Nephron (organoid): ENCODE measurements around the gene CCDC86.

ENCODE experiments used
- H3K27ac Mint-ChIP-seq, 3 experiments: 2 replicates each; pipeline ENCODE4 v1.8.0; 2020; ENCODE audit warnings: mixed read lengths in 3 of 3, mild to moderate bottlenecking in 2 of 3, moderate library complexity in 1 of 3
- H3K27me3 Mint-ChIP-seq: 2 replicates; pipeline ENCODE4 v1.8.0; 2021; ENCODE audit warnings: low read depth, mild to moderate bottlenecking, moderate library complexity, mixed read lengths
- H3K36me3 Mint-ChIP-seq: 2 replicates; pipeline ENCODE4 v1.8.0; 2020; ENCODE audit warnings: low read depth, mixed read lengths
- H3K4me1 Mint-ChIP-seq: 2 replicates; pipeline ENCODE4 v1.8.0; 2020; ENCODE audit warnings: mixed read lengths
- H3K4me3 Mint-ChIP-seq, 3 experiments: 2 replicates each; pipeline ENCODE4 v1.8.0; 2020; ENCODE audit warnings: mild to moderate bottlenecking in 3 of 3, mixed read lengths in 3 of 3, moderate library complexity in 2 of 3
- H3K9me3 Mint-ChIP-seq: 2 replicates; pipeline ENCODE4 v1.8.0; 2020; ENCODE audit warnings: mixed read lengths
- CTCF ChIP-seq, 3 experiments: fragments of 200-600 bp; sonication (generic); IDR thresholded peaks; one replicate each; pipeline ENCODE4 v1.5.0; 2021; ENCODE audit warnings: antibody characterized with exemption in 3 of 3; ENCODE audit not compliant: unreplicated experiment in 3 of 3

Gene CCDC86

DNA sequence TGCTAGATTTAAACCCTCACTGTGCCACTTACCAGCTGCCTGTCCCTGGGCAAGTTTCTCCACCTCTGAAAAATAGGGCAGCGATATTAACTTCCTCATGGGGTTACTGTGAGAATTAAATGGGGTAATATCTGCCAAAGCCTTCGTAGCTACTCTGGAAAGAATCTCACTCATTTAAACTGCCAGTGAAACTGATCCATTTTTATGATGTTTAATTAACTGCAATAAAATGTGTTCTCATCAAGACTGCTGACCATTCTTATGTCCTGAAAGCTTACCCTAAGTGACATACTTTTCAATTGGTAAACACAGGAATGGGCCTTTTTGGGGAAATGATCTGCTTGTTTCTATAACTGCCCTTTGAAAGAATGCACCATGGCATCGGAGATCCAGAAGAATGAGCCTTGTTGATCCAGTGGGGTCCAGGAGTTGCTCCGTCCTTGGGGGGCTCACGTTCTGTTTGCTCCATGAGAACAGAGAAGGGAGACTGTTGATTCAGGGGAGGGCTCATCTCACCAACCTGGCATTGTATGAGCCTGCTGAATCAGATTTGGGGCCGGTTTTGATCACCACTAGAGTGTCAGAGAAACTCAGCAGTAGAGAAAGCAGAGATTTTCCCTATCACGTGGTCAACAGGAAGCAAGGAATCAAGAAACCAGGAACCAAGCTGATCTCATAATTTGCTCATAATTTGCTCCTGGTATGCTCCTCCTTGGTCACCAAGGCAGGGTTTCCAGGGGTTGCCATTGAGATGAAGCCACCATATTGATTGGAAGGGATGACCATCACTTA is 7.0 kb upstream of the CCDC86 start:
- Mint-ChIP-seq H3K4me3 (no peak overlapping the region), H3K4me1 (peaks cover 6% of the 10 kb centered on the region), H3K27me3 (peaks cover 4% of the 10 kb centered on the region), H3K27ac (no peak overlapping the region), H3K36me3 (no peaks in the 10 kb centered on the region), H3K9me3 (no peaks in the 10 kb centered on the region)
- no peak for TF ChIP-seq CTCF (IDR thresholded peaks at IDR 0.05; ENCODE audit: unreplicated experiment in 3 of 3)

DNA sequence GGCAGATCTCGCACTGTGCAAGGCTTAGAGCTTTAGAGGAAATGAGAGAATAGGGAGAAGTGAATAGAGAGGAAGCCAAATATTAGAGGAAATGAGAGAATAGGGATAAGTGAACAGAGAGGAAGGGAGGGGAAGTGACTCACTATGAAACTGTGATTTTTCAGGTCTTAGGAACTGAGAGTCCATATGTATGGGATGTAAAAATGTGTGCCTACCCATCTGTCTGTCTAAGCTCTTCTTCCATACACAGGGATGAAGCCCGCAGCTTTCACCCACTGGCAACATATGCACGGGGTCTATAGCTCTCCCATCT is 6.4 kb upstream of the CCDC86 start:
- Mint-ChIP-seq H3K27ac (no peak overlapping the region), H3K36me3 (no peaks in the 10 kb centered on the region), H3K27me3 (peaks cover 4% of the 10 kb centered on the region), H3K9me3 (no peaks in the 10 kb centered on the region), H3K4me1 (peaks cover 9% of the 10 kb centered on the region), H3K4me3 (no peak overlapping the region)
- no peak for TF ChIP-seq CTCF (IDR thresholded peaks at IDR 0.05; ENCODE audit: unreplicated experiment in 3 of 3)

DNA sequence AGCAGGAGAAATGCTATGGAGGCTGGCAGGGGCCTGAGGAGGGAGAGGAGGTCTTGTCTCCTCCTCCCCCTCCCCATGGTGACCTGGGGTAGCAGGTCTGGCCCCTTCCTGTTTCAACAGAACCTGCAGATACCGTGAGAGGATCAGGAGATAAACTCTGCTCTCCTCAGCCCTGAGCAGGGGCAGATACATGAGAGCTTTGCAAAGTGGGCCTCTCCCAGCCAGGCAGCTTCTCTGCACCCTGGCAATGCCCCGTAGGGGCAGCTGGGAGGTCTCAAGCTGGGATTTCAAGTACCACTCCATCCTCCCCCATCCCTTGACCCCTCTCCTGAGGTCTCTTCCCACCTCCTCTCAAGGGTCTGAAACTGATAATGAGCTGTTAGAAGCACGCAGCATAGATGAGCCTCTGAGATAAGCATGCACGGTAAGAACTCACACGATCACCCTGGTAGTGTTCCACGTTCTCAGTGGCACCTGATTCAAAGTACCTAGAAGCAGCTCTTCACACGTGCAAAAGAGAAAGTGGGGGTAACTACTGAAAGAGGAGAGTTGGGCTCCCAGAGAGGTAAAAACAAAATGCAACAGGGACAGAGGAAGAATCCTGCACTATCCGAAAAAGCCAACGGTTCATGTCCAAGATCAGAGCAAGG is 4.9 kb upstream of the CCDC86 start:
- H3K4me1 Mint-ChIP-seq, result peaks cover 24% of the 10 kb centered on the region
- peak overlapping the region in 1 of 3 experiments; percentile 51 for H3K4me3 Mint-ChIP-seq
- H3K36me3 Mint-ChIP-seq, result no peaks in the 10 kb centered on the region
- H3K27me3 Mint-ChIP-seq, result peaks cover 4% of the 10 kb centered on the region
- peak overlapping the region in 1 of 3 experiments; percentile 19 for H3K27ac Mint-ChIP-seq
- H3K9me3 Mint-ChIP-seq, result no peaks in the 10 kb centered on the region
- no peak for TF ChIP-seq CTCF (IDR thresholded peaks at IDR 0.05; ENCODE audit: unreplicated experiment in 3 of 3)

DNA sequence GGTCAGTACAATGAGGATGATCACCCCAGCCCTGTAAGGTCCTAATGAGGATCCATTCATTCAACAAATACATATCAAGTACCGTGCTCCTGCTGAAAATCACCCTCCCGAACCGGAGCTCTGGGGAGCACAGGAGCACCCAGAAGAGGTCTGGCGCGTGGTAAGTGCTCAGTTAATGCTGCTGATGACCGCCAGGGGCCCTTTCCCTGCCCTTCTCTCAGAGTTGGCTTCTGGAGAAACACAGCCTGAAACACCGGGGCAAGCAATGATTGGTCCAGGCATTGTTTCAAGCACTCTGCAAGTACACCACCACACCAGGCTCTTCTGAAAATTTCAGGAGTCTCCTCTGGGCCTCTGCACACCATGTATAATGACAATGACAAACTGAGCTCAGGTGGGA is 3.8 kb upstream of the CCDC86 start:
- no peak overlapping the region for H3K4me3 Mint-ChIP-seq
- no peaks in the 10 kb centered on the region for H3K36me3 Mint-ChIP-seq
- no peaks in the 10 kb centered on the region for H3K9me3 Mint-ChIP-seq
- TF ChIP-seq CTCF (IDR thresholded peaks at IDR 0.05; ENCODE audit: unreplicated experiment in 3 of 3), result no peak
- no peak overlapping the region for H3K27ac Mint-ChIP-seq
- H3K4me1 Mint-ChIP-seq, result peaks cover 30% of the 10 kb centered on the region
- H3K27me3 Mint-ChIP-seq, result peaks cover 4% of the 10 kb centered on the region

DNA sequence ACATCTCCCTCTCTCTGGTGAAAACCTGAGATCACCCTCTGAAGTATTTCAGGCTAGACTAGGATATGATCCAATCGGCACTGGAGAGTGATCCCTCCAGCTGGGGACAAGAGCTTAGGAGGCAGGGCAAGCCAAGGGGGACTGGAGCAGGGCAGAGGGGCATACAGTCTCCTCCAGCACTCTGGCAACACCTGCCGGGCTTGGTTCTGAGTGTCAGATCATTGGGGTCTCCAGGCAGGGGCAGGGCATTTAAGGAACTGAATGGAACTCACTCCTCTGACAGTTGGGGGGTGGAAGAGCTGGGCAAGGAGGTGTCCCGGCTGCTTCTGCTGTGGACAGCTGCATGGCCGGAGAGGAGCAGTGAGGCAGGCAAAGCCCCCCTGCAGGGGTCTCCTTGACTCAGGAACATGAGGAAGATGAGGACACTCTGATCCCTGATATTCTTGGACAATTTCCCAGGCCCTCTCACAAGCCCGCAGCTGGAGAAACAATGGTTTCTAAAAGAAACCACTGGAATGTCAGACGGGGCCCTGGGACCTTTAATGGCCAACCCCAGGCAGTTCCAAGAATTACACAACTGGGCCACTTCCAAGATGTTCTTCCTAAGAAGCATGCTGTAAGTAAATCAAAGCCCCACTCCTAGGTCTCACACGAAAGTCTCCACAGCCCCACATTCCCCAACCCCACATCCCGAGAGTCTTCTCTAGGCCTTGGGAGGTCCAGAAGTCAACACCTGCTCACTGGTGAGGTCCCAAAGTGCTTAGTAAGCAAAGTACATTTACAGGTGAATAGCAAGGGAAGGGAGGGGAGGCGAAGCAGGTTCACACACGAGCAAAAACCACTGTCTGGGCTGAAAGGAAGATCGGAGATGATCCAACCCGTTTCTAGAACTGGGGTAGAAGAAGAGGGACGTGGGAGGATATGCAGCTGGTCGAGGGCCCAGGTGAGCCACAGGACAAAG is 1.2 kb upstream of the CCDC86 start:
- Mint-ChIP-seq H3K27me3 (no peaks in the 10 kb centered on the region), H3K27ac (peak overlapping the region; percentile 94 to 99 (median 96)), H3K4me1 (peaks cover 54% of the 10 kb centered on the region), H3K36me3 (no peaks in the 10 kb centered on the region), H3K9me3 (no peaks in the 10 kb centered on the region), H3K4me3 (peak overlapping the region; percentile 84 to 92 (median 86))
- TF ChIP-seq CTCF (IDR thresholded peaks at IDR 0.05; ENCODE audit: unreplicated experiment in 3 of 3), result no peak
